22Rv1 (cell line): Measurements from ENCODE around the gene SCAMP2.

Experiments
- CTCF ChIP-seq: fragments of 450-650 bp; IDR thresholded peaks from 2 replicates; pipeline ENCODE4 v1.5.1; 2017; ENCODE audit warnings: mild to moderate bottlenecking
- ZFX ChIP-seq: fragments of 450-650 bp; IDR thresholded peaks from 2 replicates; pipeline ENCODE4 v1.6.1; 2017; ENCODE audit warnings: antibody characterized with exemption, borderline replicate concordance

- TF ChIP-seq CTCF: no peak
- no peak for TF ChIP-seq ZFX
These were observed 725 bp upstream of the SCAMP2 start for GRCh38 chr15:74873756-74874424.
